GM10248 (cell line): Measurements from ENCODE around the gene ZNF418.

Experiments used
- CTCF ChIA-PET: fragments of 300-600 bp; sonication (Branson Sonifier 250); formaldehyde crosslinking; extraction: SDS; loops from one replicate; lab custom pipeline; 2021; ENCODE audit warnings: antibody characterized with exemption; lab: Yijun Ruan, JAX
- POLR2A ChIA-PET: fragments of 350-650 bp; sonication (Branson Sonifier 250); formaldehyde crosslinking; extraction: SDS; loops from one replicate; lab custom pipeline; 2020; ENCODE audit warnings: antibody characterized with exemption; lab: Yijun Ruan, JAX
- DNase-seq: peaks from one replicate; pipeline ENCODE4 v3.0.0; 2012; ENCODE audit errors: extremely low spot score
- TF ChIP-seq, protein P1 (sequence below): IDR thresholded peaks from 2 replicates; pipeline ENCODE4 v1.5.1; 2012; ENCODE audit warnings: mild to moderate bottlenecking, low read depth; ENCODE audit errors: extremely low read depth, missing control alignments, control extremely low read depth

ZNF418 gene

DNA sequence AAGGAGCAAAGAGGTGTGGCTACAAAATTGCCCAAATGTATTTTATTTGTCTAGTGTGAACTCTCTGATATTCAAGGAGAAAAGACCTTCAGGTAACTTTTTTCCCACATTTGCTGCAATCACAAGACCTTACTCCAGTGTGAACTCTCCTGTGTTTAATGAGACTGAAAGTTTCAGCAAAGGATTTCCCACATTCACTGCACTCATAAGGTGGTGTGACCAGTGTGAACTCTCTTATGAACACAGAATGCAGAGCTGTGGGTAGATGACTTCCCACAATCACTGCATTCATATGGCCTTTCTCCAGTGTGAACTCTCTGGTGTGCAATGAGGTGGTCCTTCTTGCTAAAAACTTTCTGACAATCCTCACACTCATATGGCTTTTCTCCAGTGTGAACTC lies 62.8 kb downstream of the ZNF418 start:
- TF ChIP-seq, protein P1, sequence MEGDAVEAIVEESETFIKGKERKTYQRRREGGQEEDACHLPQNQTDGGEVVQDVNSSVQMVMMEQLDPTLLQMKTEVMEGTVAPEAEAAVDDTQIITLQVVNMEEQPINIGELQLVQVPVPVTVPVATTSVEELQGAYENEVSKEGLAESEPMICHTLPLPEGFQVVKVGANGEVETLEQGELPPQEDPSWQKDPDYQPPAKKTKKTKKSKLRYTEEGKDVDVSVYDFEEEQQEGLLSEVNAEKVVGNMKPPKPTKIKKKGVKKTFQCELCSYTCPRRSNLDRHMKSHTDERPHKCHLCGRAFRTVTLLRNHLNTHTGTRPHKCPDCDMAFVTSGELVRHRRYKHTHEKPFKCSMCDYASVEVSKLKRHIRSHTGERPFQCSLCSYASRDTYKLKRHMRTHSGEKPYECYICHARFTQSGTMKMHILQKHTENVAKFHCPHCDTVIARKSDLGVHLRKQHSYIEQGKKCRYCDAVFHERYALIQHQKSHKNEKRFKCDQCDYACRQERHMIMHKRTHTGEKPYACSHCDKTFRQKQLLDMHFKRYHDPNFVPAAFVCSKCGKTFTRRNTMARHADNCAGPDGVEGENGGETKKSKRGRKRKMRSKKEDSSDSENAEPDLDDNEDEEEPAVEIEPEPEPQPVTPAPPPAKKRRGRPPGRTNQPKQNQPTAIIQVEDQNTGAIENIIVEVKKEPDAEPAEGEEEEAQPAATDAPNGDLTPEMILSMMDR, result no peak
- ChIA-PET POLR2A (no interaction called here), CTCF (interaction anchor here (0.8 to 1.1 kb wide), 2 partner anchors 16 kb away, joined by 3 to 4 read pairs; no protein-coding TSS in a partner anchor)
- no peak for DNase-seq
